Measurements from ENCODE around the gene PPP3R2. TPM values are rescaled to one million over a fixed set of nuclear protein-coding genes. Genes with fewer than 3 reads are reported as not detected.

Gene PPP3R2
- total RNA-seq, 2 donors from 2014 or later: not detected

DNA sequence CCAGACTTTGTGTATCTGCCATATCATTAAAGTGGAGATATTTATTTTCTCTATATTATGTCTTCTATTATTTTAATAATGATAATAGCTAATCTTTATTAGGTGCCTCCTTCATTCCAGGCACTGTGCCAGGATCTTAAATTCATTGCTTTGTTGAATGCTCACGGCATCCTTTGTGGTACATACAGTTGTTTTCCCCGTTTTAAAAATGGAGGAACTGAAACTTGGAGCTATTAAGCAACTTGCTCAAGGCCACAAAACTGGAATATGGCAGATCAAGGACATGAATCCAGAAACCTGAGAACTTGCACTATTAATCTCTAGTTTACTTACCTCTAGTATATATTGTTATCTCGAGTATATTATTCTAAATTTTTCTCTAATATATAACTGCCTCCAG lies 41.5 kb upstream of the PPP3R2 start:
- no peak overlapping the region for H3K4me3 Mint-ChIP-seq
- no peaks in the 10 kb centered on the region for H3K36me3 Mint-ChIP-seq (ENCODE audit: low read depth)
- H3K27me3 Mint-ChIP-seq (ENCODE audit: insufficient read depth): no peaks in the 10 kb centered on the region
- Histone ChIP-seq H3K9me3 (ENCODE audit: control insufficient read depth, low read length) (peaks cover 6% of the 10 kb centered on the region), H3K36me3 (ENCODE audit: control insufficient read depth, insufficient read depth, low read length) (no peaks in the 10 kb centered on the region), H3K4me3 (ENCODE audit: low read length) (no peak overlapping the region), H3K9ac (ENCODE audit: extremely low read depth, low read length, poor library complexity, severe bottlenecking) (no peak overlapping the region), H3K4me1 (ENCODE audit: control insufficient read depth, insufficient read depth, low read length) (no peaks in the 10 kb centered on the region), H3K27ac (ENCODE audit: low read depth, low read length) (no peak overlapping the region), H3K27me3 (ENCODE audit: control insufficient read depth, insufficient read depth, low read length, poor library complexity, severe bottlenecking) (no peaks in the 10 kb centered on the region)
- peaks cover 3% of the 10 kb centered on the region for H3K9me3 Mint-ChIP-seq
- H3K4me1 Mint-ChIP-seq: no peaks in the 10 kb centered on the region
- H3K27ac Mint-ChIP-seq: no peak overlapping the region
- TF ChIP-seq, protein P1, sequence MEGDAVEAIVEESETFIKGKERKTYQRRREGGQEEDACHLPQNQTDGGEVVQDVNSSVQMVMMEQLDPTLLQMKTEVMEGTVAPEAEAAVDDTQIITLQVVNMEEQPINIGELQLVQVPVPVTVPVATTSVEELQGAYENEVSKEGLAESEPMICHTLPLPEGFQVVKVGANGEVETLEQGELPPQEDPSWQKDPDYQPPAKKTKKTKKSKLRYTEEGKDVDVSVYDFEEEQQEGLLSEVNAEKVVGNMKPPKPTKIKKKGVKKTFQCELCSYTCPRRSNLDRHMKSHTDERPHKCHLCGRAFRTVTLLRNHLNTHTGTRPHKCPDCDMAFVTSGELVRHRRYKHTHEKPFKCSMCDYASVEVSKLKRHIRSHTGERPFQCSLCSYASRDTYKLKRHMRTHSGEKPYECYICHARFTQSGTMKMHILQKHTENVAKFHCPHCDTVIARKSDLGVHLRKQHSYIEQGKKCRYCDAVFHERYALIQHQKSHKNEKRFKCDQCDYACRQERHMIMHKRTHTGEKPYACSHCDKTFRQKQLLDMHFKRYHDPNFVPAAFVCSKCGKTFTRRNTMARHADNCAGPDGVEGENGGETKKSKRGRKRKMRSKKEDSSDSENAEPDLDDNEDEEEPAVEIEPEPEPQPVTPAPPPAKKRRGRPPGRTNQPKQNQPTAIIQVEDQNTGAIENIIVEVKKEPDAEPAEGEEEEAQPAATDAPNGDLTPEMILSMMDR (conservative IDR thresholded peaks at IDR 0.05): no peak
- DNase-seq: no peak
- WGBS, 2 experiments (ENCODE audit: insufficient coverage in 1 of 2, insufficient read length in 1 of 2): 58 to 71% methylated on average over 2 of the region's 3 CpGs

DNA sequence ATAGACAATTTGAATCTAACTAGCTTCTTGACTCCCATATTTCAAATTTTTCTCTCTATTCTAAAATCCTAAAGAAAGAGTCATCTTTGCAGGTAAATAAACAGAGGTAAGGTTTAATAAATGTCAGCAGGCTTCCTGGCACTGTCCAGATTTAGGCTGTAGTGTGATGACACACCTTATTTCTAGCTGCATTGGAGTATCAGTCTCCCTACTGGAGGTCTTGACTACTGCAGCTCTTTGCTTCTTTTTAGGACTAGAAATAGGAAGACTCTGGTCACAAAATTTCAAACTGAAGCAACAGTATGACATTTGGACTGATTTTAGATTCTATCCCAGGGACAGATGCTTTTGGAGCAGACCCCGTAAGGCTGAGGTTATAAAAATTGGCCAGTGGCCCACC lies 40.7 kb upstream of the PPP3R2 start:
- no peak overlapping the region for H3K9ac ChIP-seq (ENCODE audit: extremely low read depth, low read length, poor library complexity, severe bottlenecking)
- H3K4me1 ChIP-seq (ENCODE audit: control insufficient read depth, insufficient read depth, low read length): no peaks in the 10 kb centered on the region
- Mint-ChIP-seq H3K9me3 (no peaks in the 10 kb centered on the region), H3K4me1 (peaks cover 2% of the 10 kb centered on the region), H3K27me3 (ENCODE audit: insufficient read depth) (no peaks in the 10 kb centered on the region), H3K36me3 (ENCODE audit: low read depth) (no peaks in the 10 kb centered on the region), H3K4me3 (no peak overlapping the region), H3K27ac (no peak overlapping the region)
- H3K36me3 ChIP-seq (ENCODE audit: control insufficient read depth, insufficient read depth, low read length): no peaks in the 10 kb centered on the region
- DNase-seq: no peak
- no peak overlapping the region for H3K27ac ChIP-seq (ENCODE audit: low read depth, low read length)
- H3K4me3 ChIP-seq (ENCODE audit: low read length): no peak overlapping the region
- 82% methylated on average over 1 of the region's 1 CpG; no CpG with 5 or more reads in 1 of the 2 experiments for WGBS, 2 experiments (ENCODE audit: insufficient coverage in 1 of 2, insufficient read length in 1 of 2)
- peaks cover 1% of the 10 kb centered on the region for H3K9me3 ChIP-seq (ENCODE audit: control insufficient read depth, low read length)
- TF ChIP-seq, protein P1 (conservative IDR thresholded peaks at IDR 0.05): peak; percentile 44
- no peaks in the 10 kb centered on the region for H3K27me3 ChIP-seq (ENCODE audit: control insufficient read depth, insufficient read depth, low read length, poor library complexity, severe bottlenecking)

DNA sequence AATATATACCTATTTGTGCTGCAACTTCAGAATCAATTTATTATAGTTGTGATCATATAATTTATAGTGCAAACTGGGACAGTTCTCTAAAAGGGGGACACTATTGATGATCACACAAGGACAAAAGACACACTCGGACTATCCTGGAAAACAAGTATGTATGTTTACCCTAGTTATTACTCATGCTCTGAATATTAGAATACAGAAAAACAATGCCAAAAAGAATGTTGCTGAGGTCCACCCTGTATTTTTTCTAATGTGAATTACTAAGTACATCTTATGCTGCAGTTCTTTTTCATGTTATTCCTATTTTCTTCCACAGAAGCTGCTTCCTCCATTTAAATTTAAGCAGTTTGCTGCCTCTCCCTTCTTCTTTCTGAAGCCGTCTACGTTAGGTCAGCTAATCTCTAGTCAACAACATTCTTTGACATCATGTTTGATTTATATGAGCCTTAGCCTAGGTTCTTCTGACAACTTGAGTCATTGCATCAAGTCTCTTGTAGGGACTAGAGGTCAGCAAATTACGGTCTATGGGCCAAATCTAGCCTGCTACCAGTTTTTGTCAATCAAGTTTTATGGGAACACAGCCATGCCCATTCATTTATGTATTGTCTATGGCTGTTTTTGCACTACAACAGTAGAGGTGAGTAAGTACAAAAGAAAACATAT lies 40.1 kb upstream of the PPP3R2 start:
- 62 to 85% methylated on average over 2 to 4 of the region's 4 CpGs for WGBS, 2 experiments (ENCODE audit: insufficient coverage in 1 of 2, insufficient read length in 1 of 2)
- no peaks in the 10 kb centered on the region for H3K9me3 ChIP-seq (ENCODE audit: control insufficient read depth, low read length)
- H3K36me3 Mint-ChIP-seq (ENCODE audit: low read depth): no peaks in the 10 kb centered on the region
- H3K27me3 ChIP-seq (ENCODE audit: control insufficient read depth, insufficient read depth, low read length, poor library complexity, severe bottlenecking): no peaks in the 10 kb centered on the region
- H3K36me3 ChIP-seq (ENCODE audit: control insufficient read depth, insufficient read depth, low read length): no peaks in the 10 kb centered on the region
- H3K9ac ChIP-seq (ENCODE audit: extremely low read depth, low read length, poor library complexity, severe bottlenecking): no peak overlapping the region
- H3K4me3 Mint-ChIP-seq: no peak overlapping the region
- no peak overlapping the region for H3K27ac Mint-ChIP-seq
- H3K9me3 Mint-ChIP-seq: no peaks in the 10 kb centered on the region
- TF ChIP-seq, protein P1 (conservative IDR thresholded peaks at IDR 0.05): no peak
- no peaks in the 10 kb centered on the region for H3K27me3 Mint-ChIP-seq (ENCODE audit: insufficient read depth)
- no peak overlapping the region for H3K4me3 ChIP-seq (ENCODE audit: low read length)
- DNase-seq: no peak
- H3K27ac ChIP-seq (ENCODE audit: low read depth, low read length): no peak overlapping the region
- H3K4me1 ChIP-seq (ENCODE audit: control insufficient read depth, insufficient read depth, low read length): no peaks in the 10 kb centered on the region
- H3K4me1 Mint-ChIP-seq: peaks cover 2% of the 10 kb centered on the region

Data from endodermal cell (in vitro differentiated cells).